BE2C (cell line): Measurements from ENCODE around the gene ARHGEF11.

Source experiments
- DNase-seq: peaks from one replicate; pipeline ENCODE4 v3.0.0-alpha.2; 2020
- H3K27me3 ChIP-seq: fragments of 250-450 bp; sonication (Bioruptor Pico); 2 replicates; pipeline ENCODE4 v1.5.1; 2020; ENCODE audit warnings: mild to moderate bottlenecking
- H3K36me3 ChIP-seq: fragments of 250-450 bp; sonication (Bioruptor Pico); 2 replicates; pipeline ENCODE4 v1.5.1; 2020; ENCODE audit warnings: mild to moderate bottlenecking
- H3K4me1 ChIP-seq: fragments of 250-450 bp; sonication (Bioruptor Pico); 2 replicates; pipeline ENCODE4 v1.5.1; 2020
- H3K4me3 ChIP-seq: 2 replicates; pipeline ENCODE4 v1.5.1; 2011; ENCODE audit warnings: low read depth, low read length
- H3K9me3 ChIP-seq: fragments of 250-450 bp; sonication (Bioruptor Pico); 2 replicates; pipeline ENCODE4 v1.5.1; 2020
- CTCF ChIP-seq: IDR thresholded peaks from 2 replicates; pipeline ENCODE4 v1.5.1; 2012; ENCODE audit warnings: mild to moderate bottlenecking, low read depth, low read length

ARHGEF11 gene

GRCh38 chr1:157090771-157091170, 45.2 kb upstream of the ARHGEF11 start:
- no peaks in the 10 kb centered on the region for H3K9me3 ChIP-seq
- no peak overlapping the region for H3K4me3 ChIP-seq
- no peaks in the 10 kb centered on the region for H3K27me3 ChIP-seq
- no peaks in the 10 kb centered on the region for H3K36me3 ChIP-seq
- DNase-seq: no peak
- TF ChIP-seq CTCF: no peak
- H3K4me1 ChIP-seq: peaks cover 3% of the 10 kb centered on the region; the same call in 1 of the 2 replicates

GRCh38 chr1:157090196-157090647, 44.7 kb upstream of the ARHGEF11 start:
- Histone ChIP-seq H3K27me3 (no peaks in the 10 kb centered on the region), H3K4me3 (no peak overlapping the region), H3K36me3 (no peaks in the 10 kb centered on the region), H3K9me3 (no peaks in the 10 kb centered on the region), H3K4me1 (peaks cover 3% of the 10 kb centered on the region; the same call in 1 of the 2 replicates)
- peak; percentile 93 for DNase-seq
- peak; percentile 97 for TF ChIP-seq CTCF

- H3K9me3 ChIP-seq: no peaks in the 10 kb centered on the region
- H3K4me1 ChIP-seq: peaks cover 3% of the 10 kb centered on the region; the same call in 1 of the 2 replicates
- no peak overlapping the region for H3K4me3 ChIP-seq
- H3K36me3 ChIP-seq: no peaks in the 10 kb centered on the region
- no peaks in the 10 kb centered on the region for H3K27me3 ChIP-seq
- no peak for TF ChIP-seq CTCF
- no peak for DNase-seq
Measured at GRCh38 chr1:157089789-157090188, 44.2 kb upstream of the ARHGEF11 start.

- H3K4me1 ChIP-seq: peaks cover 3% of the 10 kb centered on the region; the same call in 1 of the 2 replicates
- no peaks in the 10 kb centered on the region for H3K27me3 ChIP-seq
- DNase-seq: no peak
- H3K4me3 ChIP-seq: no peak overlapping the region
- H3K36me3 ChIP-seq: no peaks in the 10 kb centered on the region
- H3K9me3 ChIP-seq: no peaks in the 10 kb centered on the region
- no peak for TF ChIP-seq CTCF
Measured at GRCh38 chr1:157088607-157089006, 43.1 kb upstream of the ARHGEF11 start.

GRCh38 chr1:157087030-157087429, 41.5 kb upstream of the ARHGEF11 start:
- H3K4me1 ChIP-seq: peaks cover 3% of the 10 kb centered on the region; the same call in 1 of the 2 replicates
- TF ChIP-seq CTCF: no peak
- no peak overlapping the region for H3K4me3 ChIP-seq
- no peaks in the 10 kb centered on the region for H3K9me3 ChIP-seq
- H3K27me3 ChIP-seq: no peaks in the 10 kb centered on the region
- no peaks in the 10 kb centered on the region for H3K36me3 ChIP-seq
- no peak for DNase-seq

- DNase-seq: no peak
- no peaks in the 10 kb centered on the region for H3K36me3 ChIP-seq
- no peak overlapping the region for H3K4me3 ChIP-seq
Measured at GRCh38 chr1:157086299-157086698, 40.8 kb upstream of the ARHGEF11 start.

More at GRCh38 chr1:157086299-157086698, 40.8 kb upstream of the ARHGEF11 start:
- Histone ChIP-seq H3K27me3 (no peaks in the 10 kb centered on the region), H3K4me1 (peaks cover 3% of the 10 kb centered on the region; the same call in 1 of the 2 replicates), H3K9me3 (no peaks in the 10 kb centered on the region)
- no peak for TF ChIP-seq CTCF
